Transverse colon (tissue), 4 donors: ENCODE data around the gene SLC7A14. TPM values are rescaled to one million over a fixed set of nuclear protein-coding genes. Genes with fewer than 3 reads are reported as not detected.

Experiments
- DNase-seq: peaks from one replicate; pipeline ENCODE4 v3.0.0-alpha.2; 2019
- H3K27ac ChIP-seq, 4 donors: fragments of 200-600 bp; sonication (generic); 2 replicates each; pipeline ENCODE4 v1.5.1; 2016 to 2018; ENCODE audit warnings: inconsistent platforms in 4 of 4
- H3K27me3 ChIP-seq: fragments of 200-600 bp; sonication (generic); 2 replicates; pipeline ENCODE4 v1.5.1; 2017; ENCODE audit warnings: inconsistent platforms
- H3K36me3 ChIP-seq, 4 donors: fragments of 200-600 bp; sonication (generic); 2 replicates each; pipeline ENCODE4 v1.5.1; 2017 to 2019; ENCODE audit warnings: inconsistent platforms in 4 of 4
- H3K4me1 ChIP-seq, 4 donors: fragments of 200-600 bp; sonication (generic); 2 replicates each; pipeline ENCODE4 v1.5.1; 2017 to 2020; ENCODE audit warnings: inconsistent platforms in 4 of 4
- H3K4me3 ChIP-seq, 4 donors: fragments of 200-600 bp; sonication (generic); 1 replicate in 1 of 4; 2 replicates in 3 of 4; pipeline versions ENCODE4 v1.5.1 to v1.6.1; 2017 to 2019; ENCODE audit warnings: inconsistent platforms in 4 of 4
- H3K9me3 ChIP-seq, 2 donors: fragments of 200-600 bp; sonication (generic); 2 replicates each; pipeline ENCODE4 v1.5.1; 2017 to 2019; ENCODE audit warnings: inconsistent platforms in 2 of 2
- EP300 ChIP-seq: sonication (generic); formaldehyde crosslinking; IDR thresholded peaks from one replicate; pipeline ENCODE4 v1.6.1; 2017; ENCODE audit warnings: antibody characterized with exemption, low read depth
- POLR2A ChIP-seq: fragments of 450-650 bp; IDR thresholded peaks from one replicate; pipeline ENCODE4 v1.6.1; 2016; ENCODE audit warnings: antibody characterized with exemption, mild to moderate bottlenecking, moderate library complexity
- POLR2AphosphoS5 ChIP-seq, 3 donors: sonication (generic); formaldehyde crosslinking; IDR thresholded peaks; one replicate each; pipeline ENCODE4 v1.6.1; 2016; ENCODE audit warnings: antibody characterized with exemption in 3 of 3
- WGBS, 2 donors: methylation state at CpG; one replicate each; pipeline ENCODE4 v1.1.5; 2018; ENCODE audit warnings: low coverage in 1 of 2; 5-methylcytosine and 5-hydroxymethylcytosine counted together
- in situ Hi-C, 4 donors: fragments of 200-750 bp; cut with MboI; loops; one replicate each; pipeline versions ENCODE4 v1.15.0 to v1.15.1; 2017; ENCODE audit warnings: low sequenced_read_pairs in 3 of 4, low pct_ligation_motif_present in 1 of 4, low pct_unique_long_range_greater_than_20kb in 1 of 4
- intact Hi-C: fragments of 100-400 bp; cut with DNase I; formaldehyde crosslinking; loops from one replicate; pipeline ENCODE4 v1.15.1; 2023; ENCODE audit warnings: low total_unique reads
- total RNA-seq, 4 donors: library from RNA; depleted of rRNA; stranded (reverse); fragments of >200 nt; gene quantifications; one replicate each; pipeline ENCODE4 v1.1.0, GENCODE V29; 2016
- TF ChIP-seq, protein P1 (sequence below), 5 experiments: fragments of 200-600 bp in 3 of 5; fragments of 450-650 bp in 2 of 5; sonication (generic) in 3 of 5; IDR thresholded peaks; 1 replicate in 2 of 5; 2 replicates in 3 of 5; pipeline ENCODE4 v1.5.1; 2016 to 2017; ENCODE audit warnings: antibody characterized with exemption in 5 of 5, inconsistent platforms in 3 of 5, mild to moderate bottlenecking in 2 of 5, moderate library complexity in 1 of 5

SLC7A14 gene
- total RNA-seq, 4 donors from 2014 or later = 0.48 to 0.80 (median 0.72) TPM

DNA sequence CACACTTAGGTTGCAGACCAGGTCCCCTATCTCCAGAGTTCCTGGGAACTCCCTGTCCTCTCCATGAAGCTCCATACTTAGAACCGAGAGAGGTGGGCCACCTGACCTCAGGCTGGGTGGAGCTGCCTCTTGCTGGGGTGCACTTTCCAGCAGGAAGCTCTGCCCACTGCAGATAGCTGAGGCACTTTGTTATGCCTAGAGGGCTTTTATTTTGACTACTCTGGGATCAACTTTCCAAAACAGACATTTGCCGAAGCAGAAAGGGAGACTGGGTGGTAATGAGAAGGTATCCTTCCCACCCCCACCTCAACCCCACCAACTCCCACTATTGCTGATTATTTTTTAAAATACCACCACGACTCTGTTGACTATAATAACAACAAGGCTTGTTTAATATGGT lies 112.5 kb downstream of the SLC7A14 start:
- H3K4me3 ChIP-seq = no peak overlapping the region
- no peaks in the 10 kb centered on the region for H3K27me3 ChIP-seq
- in situ Hi-C loops (no loop called here), intact Hi-C loops (no loop called here)
- TF ChIP-seq POLR2A (no peak), EP300 (no peak), POLR2AphosphoS5 (IDR thresholded peaks at IDR 0.05) (no peak)
- TF ChIP-seq, protein P1, sequence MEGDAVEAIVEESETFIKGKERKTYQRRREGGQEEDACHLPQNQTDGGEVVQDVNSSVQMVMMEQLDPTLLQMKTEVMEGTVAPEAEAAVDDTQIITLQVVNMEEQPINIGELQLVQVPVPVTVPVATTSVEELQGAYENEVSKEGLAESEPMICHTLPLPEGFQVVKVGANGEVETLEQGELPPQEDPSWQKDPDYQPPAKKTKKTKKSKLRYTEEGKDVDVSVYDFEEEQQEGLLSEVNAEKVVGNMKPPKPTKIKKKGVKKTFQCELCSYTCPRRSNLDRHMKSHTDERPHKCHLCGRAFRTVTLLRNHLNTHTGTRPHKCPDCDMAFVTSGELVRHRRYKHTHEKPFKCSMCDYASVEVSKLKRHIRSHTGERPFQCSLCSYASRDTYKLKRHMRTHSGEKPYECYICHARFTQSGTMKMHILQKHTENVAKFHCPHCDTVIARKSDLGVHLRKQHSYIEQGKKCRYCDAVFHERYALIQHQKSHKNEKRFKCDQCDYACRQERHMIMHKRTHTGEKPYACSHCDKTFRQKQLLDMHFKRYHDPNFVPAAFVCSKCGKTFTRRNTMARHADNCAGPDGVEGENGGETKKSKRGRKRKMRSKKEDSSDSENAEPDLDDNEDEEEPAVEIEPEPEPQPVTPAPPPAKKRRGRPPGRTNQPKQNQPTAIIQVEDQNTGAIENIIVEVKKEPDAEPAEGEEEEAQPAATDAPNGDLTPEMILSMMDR (IDR thresholded peaks at IDR 0.05) = no peak
- no peaks in the 10 kb centered on the region for H3K9me3 ChIP-seq
- H3K27ac ChIP-seq = no peak overlapping the region
- whole genome bisulfite sequencing, 2 donors = 35 to 36% methylated on average over 2 to 3 of the region's 3 CpGs
- no peaks in the 10 kb centered on the region for H3K36me3 ChIP-seq
- no peaks in the 10 kb centered on the region for H3K4me1 ChIP-seq
- DNase-seq = no peak

DNA sequence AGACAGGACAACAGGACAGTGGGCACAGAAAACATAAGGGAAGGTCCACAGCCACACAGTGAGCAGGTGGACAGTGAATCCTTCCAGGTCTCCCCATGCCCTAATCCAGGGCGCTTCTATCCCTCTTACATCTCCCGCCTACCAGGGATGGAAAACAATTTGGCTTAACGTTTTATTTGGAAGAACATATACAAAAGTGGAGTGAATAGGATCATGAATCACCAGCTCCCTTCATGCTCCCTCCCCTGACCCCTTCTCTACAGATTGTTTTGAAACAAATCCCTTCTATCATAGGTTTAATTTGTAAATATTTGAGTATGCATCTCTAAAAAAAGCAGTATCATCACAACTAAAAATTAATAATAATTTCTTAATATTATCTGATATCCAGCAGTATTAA lies 114.7 kb downstream of the SLC7A14 start:
- WGBS, 2 donors = 58 to 71% methylated on average over 2 to 3 of the region's 3 CpGs
- in situ Hi-C loops = no loop called here
- no peaks in the 10 kb centered on the region for H3K27me3 ChIP-seq
- H3K27ac ChIP-seq = no peak overlapping the region
- H3K4me3 ChIP-seq = no peak overlapping the region
- H3K36me3 ChIP-seq = no peaks in the 10 kb centered on the region
- TF ChIP-seq POLR2A = no peak
- TF ChIP-seq POLR2AphosphoS5 (IDR thresholded peaks at IDR 0.05) = no peak
- no peak for TF ChIP-seq EP300
- TF ChIP-seq, protein P1 (IDR thresholded peaks at IDR 0.05) = no peak
- no peak for DNase-seq
- H3K4me1 ChIP-seq = no peaks in the 10 kb centered on the region
- H3K9me3 ChIP-seq = no peaks in the 10 kb centered on the region
- intact Hi-C loops = no loop called here

DNA sequence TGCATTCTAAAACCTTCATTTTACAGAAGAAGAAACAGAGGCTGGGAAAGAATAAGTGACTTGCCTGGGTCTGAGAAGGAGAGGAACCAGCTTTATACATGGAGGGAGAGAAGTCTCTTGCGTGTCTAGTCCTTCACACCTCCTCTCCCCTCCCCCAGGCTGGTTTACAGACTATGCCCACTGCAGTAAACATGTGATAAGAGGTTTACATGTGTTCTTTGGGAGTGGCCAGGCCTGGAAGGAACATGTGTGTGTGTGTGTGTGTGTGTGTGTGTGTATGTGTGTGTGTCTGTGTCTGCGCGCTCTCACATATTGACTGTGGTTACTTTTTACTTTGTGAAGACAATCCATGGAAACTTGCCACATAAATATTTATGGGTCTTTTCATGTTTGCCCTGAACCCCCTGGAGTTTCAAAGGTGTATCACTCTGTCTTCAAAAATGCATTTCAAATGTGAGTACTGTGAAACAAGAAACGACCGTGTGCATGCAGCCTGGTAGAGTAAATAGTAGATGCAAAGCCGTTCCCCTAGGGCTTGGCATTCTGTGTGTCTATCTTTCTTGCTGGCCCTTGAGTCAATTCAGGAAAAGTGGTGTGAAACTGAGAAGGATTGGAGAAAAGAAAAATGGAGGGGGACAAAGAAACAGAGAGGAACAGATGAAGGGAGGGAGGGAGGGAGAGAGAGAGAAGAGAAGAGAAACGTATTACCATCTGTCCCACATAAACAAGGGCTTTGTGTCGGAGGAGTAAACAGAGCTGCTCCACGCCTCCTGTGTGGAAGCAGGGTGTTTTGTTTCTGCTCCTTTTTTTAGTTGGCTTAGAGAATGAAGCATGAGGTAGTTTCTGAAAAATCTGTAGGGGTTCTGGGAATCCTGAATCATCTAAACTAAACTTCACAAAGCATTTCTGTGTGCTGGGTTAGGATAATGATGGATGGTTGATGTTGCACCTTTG lies 115.5 kb downstream of the SLC7A14 start:
- WGBS, 2 donors = 31 to 48% methylated on average over 3 to 9 of the region's 9 CpGs
- intact Hi-C loops = no loop called here
- DNase-seq = no peak
- peaks cover 1% of the 10 kb centered on the region for H3K27me3 ChIP-seq
- TF ChIP-seq EP300 (no peak), POLR2A (no peak)
- H3K9me3 ChIP-seq = no peaks in the 10 kb centered on the region
- in situ Hi-C loops = no loop called here
- no peak overlapping the region for H3K4me3 ChIP-seq
- H3K36me3 ChIP-seq = no peaks in the 10 kb centered on the region
- no peaks in the 10 kb centered on the region for H3K4me1 ChIP-seq
- peak overlapping the region in 1 of 4 donors; percentile 11 for H3K27ac ChIP-seq

- H3K4me3 ChIP-seq = no peak overlapping the region
- in situ Hi-C loops (no loop called here), intact Hi-C loops (no loop called here)
- peak overlapping the region in 1 of 4 donors; percentile 11 for H3K27ac ChIP-seq
- H3K4me1 ChIP-seq = no peaks in the 10 kb centered on the region
- H3K27me3 ChIP-seq = peaks cover 7% of the 10 kb centered on the region
- no peaks in the 10 kb centered on the region for H3K9me3 ChIP-seq
- no peak for DNase-seq
- 51 to 60% methylated on average over 5 of the region's 5 CpGs for WGBS, 2 donors
- TF ChIP-seq, protein P1 (IDR thresholded peaks at IDR 0.05) = no peak
- no peak for TF ChIP-seq EP300
- no peak for TF ChIP-seq POLR2A
- no peak for TF ChIP-seq POLR2AphosphoS5 (IDR thresholded peaks at IDR 0.05)
- no peaks in the 10 kb centered on the region for H3K36me3 ChIP-seq
Measured at GRCh38 chr3:170469151-170470062, 116.5 kb downstream of the SLC7A14 start.
